Cardiac fibroblast (primary cell): ENCODE results near the gene DCST2.

ENCODE experiments used
- DNase-seq, 2 donors: peaks; one replicate each; pipeline versions ENCODE4 v3.0.0 to v3.0.0-alpha.2; 2010; ENCODE audit warnings: low read depth in 2 of 2
- H3K4me3 ChIP-seq, 2 donors: replicated peaks in 1 of 2; 1 replicate in 1 of 2; 2 replicates in 1 of 2; pipeline ENCODE4 v1.5.1; 2011; ENCODE audit warnings: low read depth in 2 of 2, low read length in 2 of 2, mild to moderate bottlenecking in 2 of 2, moderate library complexity in 1 of 2
- CTCF ChIP-seq: IDR thresholded peaks from one replicate; pipeline ENCODE4 v1.5.1; 2011; ENCODE audit warnings: low read depth, mild to moderate bottlenecking, low read length, inconsistent platforms

Gene DCST2

GRCh38 chr1:155006601-155007101, 26.9 kb downstream of the DCST2 start:
- H3K4me3 ChIP-seq, result no peak overlapping the region
- DNase-seq, result peak; percentile 39 to 51
- TF ChIP-seq CTCF, result no peak

- no peak overlapping the region for H3K4me3 ChIP-seq
- DNase-seq, result peak in 1 of 2 donors; percentile 47
- no peak for TF ChIP-seq CTCF
Measured at GRCh38 chr1:155005076-155006011, 28.2 kb downstream of the DCST2 start.

- peak overlapping the region; percentile 85 to 88 for H3K4me3 ChIP-seq
- TF ChIP-seq CTCF, result no peak
- DNase-seq, result no peak
Measured at GRCh38 chr1:155004352-155005075, 29.1 kb downstream of the DCST2 start.

- TF ChIP-seq CTCF, result no peak
- H3K4me3 ChIP-seq, result peak overlapping the region; percentile 85 to 88
- peak; percentile 37 to 51 for DNase-seq
Measured at GRCh38 chr1:155003766-155004351, 29.7 kb downstream of the DCST2 start.

GRCh38 chr1:155003227-155003765, 30.3 kb downstream of the DCST2 start:
- peak in 1 of 2 donors; percentile 30 for DNase-seq
- H3K4me3 ChIP-seq, result peak overlapping the region; percentile 85 to 88
- no peak for TF ChIP-seq CTCF

GRCh38 chr1:155002464-155003226, 30.9 kb downstream of the DCST2 start, which contains the start of gene ZBTB7B:
ZBTB7B (plus strand) TSS chr1:155002802; CDS start chr1:155014661, 11,859 bp downstream.
- H3K4me3 ChIP-seq, result peak within 1 kb of the TSS; percentile 85 to 88
- peak; percentile 29 to 36 for DNase-seq
- TF ChIP-seq CTCF, result no peak
